ENCODE data around the gene LDB2. TPM values are rescaled to one million over a fixed set of nuclear protein-coding genes. Genes with fewer than 3 reads are reported as not detected.

Gene LDB2
- total and polyA plus RNA-seq, 2 donors (not counting 1 experiment from before 2014, with no cell fraction given) = not detected

DNA sequence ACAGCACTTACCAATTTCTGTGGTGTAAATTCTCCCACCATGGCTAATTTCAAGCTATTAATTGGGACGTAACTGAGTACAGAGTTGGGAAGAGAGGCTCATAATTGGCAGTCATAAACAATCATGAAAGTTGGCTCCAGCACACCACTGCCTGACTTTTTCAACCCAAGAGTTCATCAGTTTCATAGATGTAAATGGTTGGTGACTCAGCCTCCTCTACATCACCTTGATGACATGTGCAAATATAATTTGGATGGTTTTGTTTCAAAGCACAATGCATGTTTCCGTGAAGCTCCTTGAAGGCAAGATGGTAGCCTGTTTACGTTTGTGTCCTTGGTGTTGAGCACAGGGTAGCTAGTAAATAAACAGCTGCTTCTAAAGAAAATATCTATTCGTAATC lies 235.1 kb downstream of the LDB2 start:
- Histone ChIP-seq H4K20me1 (ENCODE audit: control insufficient read depth, insufficient read depth, low read length, poor library complexity, severe bottlenecking) (no peaks in the 10 kb centered on the region), H3K4me2 (replicated peaks; ENCODE audit: low read depth, low read length, poor library complexity, severe bottlenecking) (no peak overlapping the region), H3K4me3 (ENCODE audit: control extremely low read depth in 1 of 5, extremely low read depth in 1 of 5, insufficient read depth in 1 of 5, low read depth in 2 of 5, low read length in 4 of 5) (no peak overlapping the region), H3K9ac (ENCODE audit: low read length) (no peak overlapping the region), H3K27me3 (replicated peaks in 1 of 4; ENCODE audit: control extremely low read depth in 1 of 4, control insufficient read depth in 3 of 4, insufficient read depth in 4 of 4, low read length in 3 of 4) (no peaks in the 10 kb centered on the region), H3K9me3 (ENCODE audit: control extremely low read depth in 1 of 3, control insufficient read depth in 2 of 3, insufficient read depth in 1 of 3, low read length in 2 of 3) (no peaks in the 10 kb centered on the region), H3K4me1 (ENCODE audit: control insufficient read depth in 2 of 2, insufficient read depth in 2 of 2, low read length in 2 of 2) (no peaks in the 10 kb centered on the region), H3K27ac (ENCODE audit: low read length in 2 of 2) (no peak overlapping the region), H3K36me3 (replicated peaks in 1 of 2; ENCODE audit: control extremely low read depth in 1 of 2, control insufficient read depth in 1 of 2, extremely low read depth in 1 of 2, insufficient read depth in 2 of 2, low read length in 1 of 2) (no peaks in the 10 kb centered on the region), H3K79me2 (ENCODE audit: control insufficient read depth, insufficient read depth, low read length) (no peaks in the 10 kb centered on the region), H2AFZ (ENCODE audit: insufficient read depth, low read depth, low read length, poor library complexity, severe bottlenecking) (no peak overlapping the region)
- 100% methylated on average over 1 of the region's 4 CpGs for WGBS (ENCODE audit: insufficient coverage)
- H3K4me1 Mint-ChIP-seq = no peaks in the 10 kb centered on the region
- no peak overlapping the region for H3K27ac Mint-ChIP-seq
- H3K9me3 Mint-ChIP-seq (ENCODE audit: insufficient read depth) = no peaks in the 10 kb centered on the region
- no peak overlapping the region for H3K4me3 Mint-ChIP-seq
- H3K27me3 Mint-ChIP-seq = no peaks in the 10 kb centered on the region
- no peak for ATAC-seq (ENCODE audit: low read depth)
- TF ChIP-seq, protein P1, sequence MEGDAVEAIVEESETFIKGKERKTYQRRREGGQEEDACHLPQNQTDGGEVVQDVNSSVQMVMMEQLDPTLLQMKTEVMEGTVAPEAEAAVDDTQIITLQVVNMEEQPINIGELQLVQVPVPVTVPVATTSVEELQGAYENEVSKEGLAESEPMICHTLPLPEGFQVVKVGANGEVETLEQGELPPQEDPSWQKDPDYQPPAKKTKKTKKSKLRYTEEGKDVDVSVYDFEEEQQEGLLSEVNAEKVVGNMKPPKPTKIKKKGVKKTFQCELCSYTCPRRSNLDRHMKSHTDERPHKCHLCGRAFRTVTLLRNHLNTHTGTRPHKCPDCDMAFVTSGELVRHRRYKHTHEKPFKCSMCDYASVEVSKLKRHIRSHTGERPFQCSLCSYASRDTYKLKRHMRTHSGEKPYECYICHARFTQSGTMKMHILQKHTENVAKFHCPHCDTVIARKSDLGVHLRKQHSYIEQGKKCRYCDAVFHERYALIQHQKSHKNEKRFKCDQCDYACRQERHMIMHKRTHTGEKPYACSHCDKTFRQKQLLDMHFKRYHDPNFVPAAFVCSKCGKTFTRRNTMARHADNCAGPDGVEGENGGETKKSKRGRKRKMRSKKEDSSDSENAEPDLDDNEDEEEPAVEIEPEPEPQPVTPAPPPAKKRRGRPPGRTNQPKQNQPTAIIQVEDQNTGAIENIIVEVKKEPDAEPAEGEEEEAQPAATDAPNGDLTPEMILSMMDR (IDR thresholded peaks at IDR 0.05) = no peak
- TF ChIP-seq EZH2 (IDR thresholded peaks at IDR 0.05; ENCODE audit: borderline replicate concordance, insufficient read depth, low read depth, low read length, poor library complexity, severe bottlenecking) = no peak
- intact Hi-C loops (cut with micrococcal nuclease) = no loop called here
- ChIA-PET CTCF (no interaction called here), POLR2A (no interaction called here)
- DNase-seq = no peak

DNA sequence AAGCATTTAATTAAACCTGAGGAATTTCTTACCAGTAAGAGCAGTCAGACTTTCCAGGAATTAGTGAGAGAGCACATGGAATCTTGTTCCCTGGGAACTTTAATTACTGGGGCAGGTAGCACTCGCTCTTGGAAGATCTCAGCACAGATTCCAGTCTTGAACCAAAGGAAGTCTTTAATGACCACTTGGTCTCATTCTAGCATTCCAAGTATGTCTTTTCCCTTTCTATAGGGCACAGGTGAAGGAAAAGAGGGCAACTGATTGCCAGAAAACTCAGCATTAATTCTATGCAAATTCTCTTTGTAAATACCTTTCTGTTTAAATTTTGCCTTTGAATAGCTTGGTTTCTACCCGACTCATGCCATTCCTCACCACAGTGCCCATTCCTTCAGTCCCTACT lies 236.6 kb downstream of the LDB2 start:
- Mint-ChIP-seq H3K9me3 (ENCODE audit: insufficient read depth) (no peaks in the 10 kb centered on the region), H3K4me3 (no peak overlapping the region), H3K27ac (no peak overlapping the region), H3K4me1 (no peaks in the 10 kb centered on the region), H3K27me3 (no peaks in the 10 kb centered on the region)
- no peak overlapping the region for H3K4me3 ChIP-seq (ENCODE audit: control extremely low read depth in 1 of 5, extremely low read depth in 1 of 5, insufficient read depth in 1 of 5, low read depth in 2 of 5, low read length in 4 of 5)
- no peak for TF ChIP-seq EZH2 (IDR thresholded peaks at IDR 0.05; ENCODE audit: borderline replicate concordance, insufficient read depth, low read depth, low read length, poor library complexity, severe bottlenecking)
- TF ChIP-seq, protein P1 (IDR thresholded peaks at IDR 0.05) = no peak
- H4K20me1 ChIP-seq (ENCODE audit: control insufficient read depth, insufficient read depth, low read length, poor library complexity, severe bottlenecking) = no peaks in the 10 kb centered on the region
- POLR2A ChIA-PET = no interaction called here
- H3K36me3 ChIP-seq (replicated peaks in 1 of 2; ENCODE audit: control extremely low read depth in 1 of 2, control insufficient read depth in 1 of 2, extremely low read depth in 1 of 2, insufficient read depth in 2 of 2, low read length in 1 of 2) = no peaks in the 10 kb centered on the region
- CTCF ChIA-PET = interaction anchor here (0.6 kb wide), 1 partner anchor 121 kb away, joined by 3 read pairs; no protein-coding TSS in a partner anchor
- DNase-seq = no peak
- H3K9me3 ChIP-seq (ENCODE audit: control extremely low read depth in 1 of 3, control insufficient read depth in 2 of 3, insufficient read depth in 1 of 3, low read length in 2 of 3) = no peaks in the 10 kb centered on the region
- no peaks in the 10 kb centered on the region for H3K4me1 ChIP-seq (ENCODE audit: control insufficient read depth in 2 of 2, insufficient read depth in 2 of 2, low read length in 2 of 2)
- H3K27me3 ChIP-seq (replicated peaks in 1 of 4; ENCODE audit: control extremely low read depth in 1 of 4, control insufficient read depth in 3 of 4, insufficient read depth in 4 of 4, low read length in 3 of 4) = no peaks in the 10 kb centered on the region
- no peaks in the 10 kb centered on the region for H3K79me2 ChIP-seq (ENCODE audit: control insufficient read depth, insufficient read depth, low read length)
- no peak overlapping the region for H3K9ac ChIP-seq (ENCODE audit: low read length)
- no peak overlapping the region for H3K4me2 ChIP-seq (replicated peaks; ENCODE audit: low read depth, low read length, poor library complexity, severe bottlenecking)
- intact Hi-C loops (cut with micrococcal nuclease) = no loop called here
- ATAC-seq (ENCODE audit: low read depth) = no peak
- no peak overlapping the region for H3K27ac ChIP-seq (ENCODE audit: low read length in 2 of 2)
- no peak overlapping the region for H2AFZ ChIP-seq (ENCODE audit: insufficient read depth, low read depth, low read length, poor library complexity, severe bottlenecking)
- no CpG with 5 or more reads among the region's 2 CpGs for WGBS (ENCODE audit: insufficient coverage)
